ENCODE results near the gene EPC1.
A peak's percentile ranks its signal among the peaks of the same experiment; 100 is the strongest.
"Not testable (repeated sequence)": the region's sequence is repeated elsewhere in the genome, so short reads cannot be mapped to it uniquely, and the experiment has no call there.

Gene EPC1, protein sequence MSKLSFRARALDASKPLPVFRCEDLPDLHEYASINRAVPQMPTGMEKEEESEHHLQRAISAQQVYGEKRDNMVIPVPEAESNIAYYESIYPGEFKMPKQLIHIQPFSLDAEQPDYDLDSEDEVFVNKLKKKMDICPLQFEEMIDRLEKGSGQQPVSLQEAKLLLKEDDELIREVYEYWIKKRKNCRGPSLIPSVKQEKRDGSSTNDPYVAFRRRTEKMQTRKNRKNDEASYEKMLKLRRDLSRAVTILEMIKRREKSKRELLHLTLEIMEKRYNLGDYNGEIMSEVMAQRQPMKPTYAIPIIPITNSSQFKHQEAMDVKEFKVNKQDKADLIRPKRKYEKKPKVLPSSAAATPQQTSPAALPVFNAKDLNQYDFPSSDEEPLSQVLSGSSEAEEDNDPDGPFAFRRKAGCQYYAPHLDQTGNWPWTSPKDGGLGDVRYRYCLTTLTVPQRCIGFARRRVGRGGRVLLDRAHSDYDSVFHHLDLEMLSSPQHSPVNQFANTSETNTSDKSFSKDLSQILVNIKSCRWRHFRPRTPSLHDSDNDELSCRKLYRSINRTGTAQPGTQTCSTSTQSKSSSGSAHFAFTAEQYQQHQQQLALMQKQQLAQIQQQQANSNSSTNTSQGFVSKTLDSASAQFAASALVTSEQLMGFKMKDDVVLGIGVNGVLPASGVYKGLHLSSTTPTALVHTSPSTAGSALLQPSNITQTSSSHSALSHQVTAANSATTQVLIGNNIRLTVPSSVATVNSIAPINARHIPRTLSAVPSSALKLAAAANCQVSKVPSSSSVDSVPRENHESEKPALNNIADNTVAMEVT

DNA sequence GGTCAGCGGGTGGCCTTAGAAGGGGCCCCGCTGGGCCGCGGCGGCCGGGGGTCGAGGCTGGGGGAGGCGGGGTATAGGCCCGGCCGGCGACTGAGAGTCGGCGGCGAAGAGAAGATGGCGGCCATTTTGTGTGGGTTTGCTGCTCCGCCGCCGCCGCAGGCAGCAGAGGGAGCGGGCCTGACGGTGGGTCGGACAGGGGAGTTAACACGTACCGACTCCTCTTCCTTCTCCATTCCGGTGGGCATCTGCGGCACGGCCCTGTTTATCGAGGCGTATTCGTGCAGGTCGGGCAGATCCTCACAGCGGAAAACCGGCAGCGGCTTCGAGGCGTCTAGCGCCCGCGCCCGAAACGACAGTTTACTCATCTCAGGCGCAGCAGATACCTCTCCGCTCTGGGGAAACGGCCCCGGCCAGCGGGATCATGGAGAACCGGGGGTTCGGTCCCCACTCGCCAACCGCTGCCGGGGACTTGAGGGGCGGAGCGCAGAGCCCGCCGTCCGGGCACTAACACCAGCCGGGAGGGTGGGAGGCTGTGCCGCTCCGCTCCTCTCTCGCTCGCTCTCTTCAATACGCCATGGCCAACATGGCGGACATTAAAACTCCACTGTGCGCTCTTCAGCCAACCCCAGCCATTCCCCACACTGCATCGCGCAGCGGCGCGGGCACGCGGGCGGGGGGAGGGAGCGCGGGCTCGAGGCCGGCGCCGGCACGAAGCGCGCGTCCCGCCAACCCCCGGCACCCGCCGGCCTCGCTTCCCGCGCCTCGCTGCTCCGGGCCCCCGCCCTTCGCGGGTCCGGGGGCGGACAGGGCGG is at the start of gene EPC1:
Gene EPC1, minus strand, starts transcription at position 608 of the 812 bp plus-strand sequence. Its CDS starts 243 bp downstream, at position 365.
- DNase-seq (ENCODE audit: low read depth in 1 of 2, low spot score in 1 of 2): peak; percentile 73 to 79

DNA sequence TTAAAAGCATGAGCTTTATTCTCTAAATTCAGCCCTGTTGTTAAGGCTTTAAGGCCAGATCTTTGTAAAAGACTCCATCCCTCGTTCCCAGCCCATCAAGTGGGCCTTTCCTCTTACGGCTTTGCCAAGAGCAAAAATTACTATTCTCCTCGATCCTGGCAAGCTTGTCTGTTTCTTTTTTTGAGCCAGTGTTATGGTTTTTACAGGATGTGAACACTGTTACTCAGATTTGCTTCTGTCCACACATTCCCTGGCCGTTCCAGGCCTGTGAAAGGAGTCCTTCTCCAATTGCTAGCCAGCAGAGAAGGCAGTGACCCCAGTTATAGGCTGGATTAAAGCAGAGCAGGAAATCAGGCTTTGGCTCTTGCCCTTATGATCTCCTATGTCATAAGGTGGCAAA is 47.0 kb upstream of the EPC1 start:
- no peak for DNase-seq (ENCODE audit: low read depth in 1 of 2, low spot score in 1 of 2)

DNA sequence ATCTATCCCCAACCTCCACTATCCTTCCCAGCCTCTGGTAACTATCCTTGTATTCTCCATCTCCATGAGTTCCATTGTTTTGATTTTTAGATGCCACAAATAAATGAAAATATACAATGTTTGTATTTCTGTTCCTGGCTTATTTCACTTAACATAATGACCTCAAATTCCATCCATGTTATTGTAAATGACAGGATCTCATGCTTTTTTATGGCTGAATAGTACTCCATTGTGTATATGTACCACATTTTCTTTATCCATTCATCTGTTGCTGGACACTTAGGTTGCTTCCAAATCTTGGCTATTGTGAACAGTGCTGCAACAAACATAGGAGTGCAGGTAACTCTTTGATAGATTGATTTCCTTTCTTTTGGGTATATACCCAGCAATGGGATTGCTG is 45.3 kb upstream of the EPC1 start:
- DNase-seq (ENCODE audit: low read depth in 1 of 2, low spot score in 1 of 2): not testable (repeated sequence)

DNA sequence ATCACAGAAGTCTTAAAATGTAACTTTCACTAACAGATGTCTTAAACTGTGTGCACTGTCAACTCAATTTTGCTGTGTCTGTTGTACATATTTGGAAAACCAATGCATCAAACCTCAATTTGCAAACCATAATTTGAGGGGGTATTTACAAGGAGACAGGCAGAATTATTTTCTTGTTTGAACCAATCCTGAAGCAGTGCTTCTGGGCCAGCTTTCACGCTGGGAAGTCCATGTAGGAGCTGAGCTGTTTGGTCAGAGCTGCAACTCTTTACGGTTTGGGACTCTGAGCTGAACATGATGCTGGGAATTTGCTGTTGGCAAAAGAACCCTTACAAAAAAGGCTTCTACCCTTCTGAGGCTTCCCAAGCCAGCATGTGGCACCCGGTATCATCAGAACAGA is 43.2 kb upstream of the EPC1 start:
- DNase-seq (ENCODE audit: low read depth in 1 of 2, low spot score in 1 of 2): no peak

DNA sequence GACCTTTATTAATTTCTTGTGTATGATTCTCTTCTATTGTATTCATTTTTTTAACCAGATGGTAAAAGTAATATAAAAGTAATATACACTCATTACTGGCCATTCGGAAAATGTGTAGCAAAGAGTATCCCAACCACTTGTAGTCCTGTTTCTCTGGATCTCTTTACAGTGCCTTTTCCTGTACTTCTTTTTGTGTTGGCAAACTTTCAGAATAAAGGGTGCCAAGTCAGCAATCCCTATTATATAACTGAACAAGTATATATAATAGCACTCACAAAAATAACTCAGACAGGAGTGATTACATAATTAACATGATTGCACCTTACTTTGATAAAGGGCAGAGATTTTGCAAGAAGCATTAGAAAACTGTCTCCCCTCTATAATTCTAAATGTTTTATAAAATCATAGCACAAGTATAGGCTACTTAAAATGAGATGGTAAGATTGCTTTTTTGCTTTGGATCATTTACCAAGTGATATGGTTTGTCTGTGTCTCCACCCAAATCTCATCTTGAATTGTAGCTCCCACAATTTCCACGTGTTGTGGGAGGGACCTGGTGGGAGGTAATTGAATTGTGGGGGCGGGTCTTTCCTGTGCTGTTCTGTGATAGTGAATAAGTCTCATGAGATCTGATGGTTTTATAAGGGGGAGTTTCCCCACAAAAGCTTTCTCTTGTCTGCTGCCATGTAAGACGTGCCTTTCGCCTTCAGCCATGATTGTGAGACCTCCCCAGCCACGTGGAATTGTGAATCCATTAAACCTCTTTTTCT is 41.5 kb upstream of the EPC1 start:
- DNase-seq (ENCODE audit: low read depth in 1 of 2, low spot score in 1 of 2): no peak

DNA sequence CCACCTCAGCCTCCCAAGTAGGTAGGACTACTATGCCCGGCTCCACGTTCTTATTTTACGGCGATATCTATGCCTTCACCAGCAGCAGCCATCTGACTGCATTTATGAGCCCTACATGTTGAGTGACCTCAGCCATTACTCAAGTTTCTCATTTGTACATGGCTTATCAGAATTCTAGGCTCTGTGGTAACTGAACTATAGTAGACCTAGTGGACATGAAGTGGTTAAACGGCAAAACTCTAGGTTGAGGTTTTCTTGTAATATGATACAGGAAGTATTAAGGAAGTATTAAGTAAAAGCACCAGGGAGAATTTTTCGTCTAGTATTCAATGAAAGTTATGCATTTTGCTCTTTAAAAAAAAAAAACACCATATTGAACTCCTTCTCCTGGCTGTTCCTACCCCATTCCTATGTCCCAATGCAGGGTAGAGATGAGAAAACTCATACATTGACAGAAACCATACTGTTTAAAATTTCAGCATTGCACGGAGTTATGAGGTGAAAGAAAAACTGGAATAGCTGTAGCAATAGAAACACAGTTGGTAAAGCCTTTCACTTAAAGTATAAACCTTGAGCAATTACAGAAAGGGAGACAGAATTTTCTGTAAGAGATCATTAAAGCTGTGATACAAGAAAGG is 39.8 kb upstream of the EPC1 start:
- DNase-seq (ENCODE audit: low read depth in 1 of 2, low spot score in 1 of 2): no peak

DNA sequence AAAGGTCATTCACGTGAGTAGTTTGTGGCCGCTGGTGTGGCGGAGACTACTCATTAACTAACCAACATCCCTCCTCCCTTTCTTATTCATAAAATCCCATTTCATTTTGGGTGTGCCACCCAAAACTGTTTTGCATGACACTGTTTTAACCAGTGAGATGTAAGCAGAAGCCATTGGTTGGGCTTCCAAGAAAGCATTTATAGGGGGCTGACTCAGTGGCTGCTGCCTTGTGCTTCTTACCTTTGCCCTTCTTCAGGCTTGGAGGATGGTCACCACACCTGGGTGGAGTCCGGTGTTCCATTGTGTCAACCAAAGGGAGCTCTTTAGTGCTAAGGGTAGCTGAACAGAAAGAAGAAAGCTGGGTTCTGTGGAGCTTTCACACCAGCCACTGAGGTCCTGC is 37.2 kb upstream of the EPC1 start:
- no peak for DNase-seq (ENCODE audit: low read depth in 1 of 2, low spot score in 1 of 2)

DNA sequence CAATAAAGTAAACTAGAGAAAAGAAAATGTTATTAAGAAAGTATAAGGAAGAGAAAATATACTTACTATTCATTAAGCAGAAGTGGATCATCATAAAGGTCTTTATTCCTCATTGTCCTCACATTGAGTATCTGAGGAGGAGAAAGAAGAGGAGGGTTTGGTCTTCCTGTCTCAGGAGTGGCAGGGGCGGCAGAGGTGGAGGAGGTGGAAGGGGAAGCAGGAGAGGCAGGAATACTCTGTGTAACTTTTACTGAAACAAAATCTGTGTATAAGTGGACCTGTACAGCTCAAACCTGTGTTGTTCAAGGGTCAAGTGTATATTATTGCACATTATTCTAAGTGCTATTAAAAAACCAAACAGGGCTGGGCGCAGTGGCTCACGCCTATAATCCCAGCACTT is 34.2 kb upstream of the EPC1 start:
- DNase-seq (ENCODE audit: low read depth in 1 of 2, low spot score in 1 of 2): no peak

DNA sequence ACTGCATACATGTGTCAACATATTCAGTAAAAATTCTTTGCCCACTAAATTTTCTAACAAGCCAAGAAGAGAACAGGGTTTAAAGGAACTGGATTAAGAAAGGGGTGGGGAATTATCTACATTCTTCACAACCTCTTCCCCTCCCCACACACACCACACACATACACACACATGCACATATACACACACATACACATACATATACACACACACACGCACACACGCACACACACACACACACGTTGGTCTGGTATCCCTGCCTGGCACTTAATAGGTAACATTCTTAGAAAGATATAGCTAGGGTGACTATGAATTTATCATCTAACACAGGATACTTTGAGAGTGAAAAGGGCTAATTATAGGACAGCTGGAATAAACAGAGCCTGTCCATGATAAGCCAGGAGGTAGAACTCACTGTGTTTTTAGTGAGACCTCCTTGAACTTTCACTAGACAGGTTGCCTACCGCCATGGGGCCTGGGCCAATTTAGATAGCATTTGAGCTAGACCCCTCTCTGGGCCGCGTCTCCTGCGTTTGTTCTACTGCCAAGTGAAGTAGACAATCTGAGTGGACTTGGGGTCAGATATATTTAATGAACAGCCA is 33.1 kb upstream of the EPC1 start:
- no peak for DNase-seq (ENCODE audit: low read depth in 1 of 2, low spot score in 1 of 2)

DNA sequence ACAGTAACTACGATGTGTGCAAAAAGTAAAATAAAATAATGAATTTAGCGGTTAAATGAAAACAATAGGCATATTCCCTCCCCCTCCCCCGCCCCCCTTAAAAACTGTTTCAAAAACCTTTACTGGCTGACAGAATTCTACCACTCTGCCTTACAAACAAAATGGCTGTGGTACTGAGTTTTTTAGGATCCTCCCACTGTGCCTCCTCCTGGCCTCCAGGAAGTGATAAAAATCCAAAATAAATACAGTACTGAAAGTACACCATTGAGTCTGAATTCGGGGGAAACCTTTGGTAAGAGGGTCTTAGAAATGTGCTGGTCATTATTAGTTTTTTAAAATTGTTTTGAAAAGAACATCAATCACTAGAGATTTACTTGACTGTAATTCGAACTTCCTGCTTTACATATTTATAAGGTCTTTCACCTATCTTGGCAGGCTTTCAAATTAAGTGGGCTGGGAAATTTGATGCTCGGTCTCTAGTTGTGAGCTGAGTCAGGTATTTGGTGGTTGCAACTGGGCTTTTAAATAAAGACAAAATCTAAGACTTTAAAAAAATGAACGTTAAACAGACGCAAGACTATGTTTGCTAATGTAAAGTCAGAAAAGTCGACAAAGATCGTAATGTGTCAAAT is 32.5 kb upstream of the EPC1 start:
- DNase-seq (ENCODE audit: low read depth in 1 of 2, low spot score in 1 of 2): no peak

DNA sequence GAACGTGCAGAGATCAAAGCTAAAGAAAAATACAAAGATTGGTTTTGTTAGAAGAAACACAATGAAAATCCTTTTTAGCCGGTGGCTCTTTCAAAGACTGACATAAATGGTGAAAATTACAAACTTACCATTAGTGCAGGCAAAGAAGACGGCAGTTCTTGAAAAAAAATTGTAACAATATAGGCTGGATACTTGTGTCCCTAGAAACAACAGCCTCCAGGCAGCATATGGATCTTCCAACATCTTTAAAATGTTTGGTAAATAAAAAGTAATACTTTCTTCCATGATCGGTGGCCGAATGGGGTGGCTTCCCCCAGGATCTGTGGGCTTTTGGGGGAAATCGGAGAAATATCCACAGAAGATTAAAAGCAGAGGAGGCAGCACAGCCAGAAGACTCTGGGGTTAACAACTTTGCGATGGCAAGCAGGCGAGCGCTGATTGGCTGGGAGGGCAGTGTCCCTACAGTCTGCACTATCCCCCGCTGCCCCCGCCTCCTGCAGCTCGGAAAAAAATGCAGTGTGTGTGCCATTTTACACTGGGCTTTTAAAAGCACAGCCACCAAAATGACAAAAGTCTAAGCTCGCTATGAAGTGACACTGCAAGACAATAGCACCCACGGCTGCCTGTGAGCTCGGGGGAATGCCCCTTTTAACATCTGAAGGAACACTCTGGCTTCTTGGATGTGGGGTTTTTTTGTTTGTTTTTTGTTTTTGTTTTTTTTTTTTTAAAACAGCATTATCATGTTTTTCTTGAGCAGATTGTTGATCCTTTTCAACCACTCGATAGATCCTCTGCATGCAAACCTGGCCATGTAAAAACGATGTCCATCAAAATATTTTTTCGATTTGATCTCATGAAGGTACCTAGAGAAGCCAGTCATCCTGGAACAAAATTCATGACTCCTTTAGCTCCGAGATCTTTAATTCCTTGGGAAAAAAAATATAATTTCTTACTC is 31.7 kb upstream of the EPC1 start:
- peak; percentile 62 to 85 for DNase-seq (ENCODE audit: low read depth in 1 of 2, low spot score in 1 of 2)

DNA sequence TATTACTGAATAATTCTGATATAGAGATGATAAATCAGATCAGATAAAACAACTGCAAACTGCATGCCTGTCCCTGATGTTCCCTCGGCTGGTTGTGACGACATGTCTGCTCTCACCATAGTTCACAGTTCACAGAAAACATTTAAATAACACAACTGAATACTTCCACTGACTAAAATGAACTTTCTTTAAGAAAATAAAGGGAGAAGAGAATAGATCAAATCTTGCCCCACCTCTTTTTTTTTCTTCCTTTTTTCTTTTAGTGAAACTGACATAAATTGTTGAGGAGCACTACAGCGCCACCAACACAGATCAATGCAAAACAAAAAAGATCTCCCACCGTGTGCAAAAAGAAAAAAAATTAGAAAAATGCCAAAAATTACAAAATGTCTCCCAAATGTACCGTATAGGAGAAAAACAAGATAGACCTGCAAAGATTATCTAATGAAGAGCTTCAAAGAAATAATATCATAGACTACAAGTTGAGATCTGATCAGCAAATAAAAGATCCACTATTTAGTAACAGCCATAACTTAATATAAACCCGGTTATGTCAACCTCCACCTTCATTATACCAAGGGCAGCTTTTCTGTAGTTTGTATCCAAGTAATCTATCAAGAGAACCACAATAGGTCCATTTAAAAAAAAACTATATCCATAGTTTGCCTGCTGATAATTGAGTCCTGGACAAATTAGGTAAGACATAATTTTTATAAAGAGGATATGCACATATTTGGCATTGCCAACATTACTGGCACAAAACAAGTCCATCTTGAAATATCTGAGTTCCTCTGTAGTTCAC is 30.7 kb upstream of the EPC1 start:
- DNase-seq (ENCODE audit: low read depth in 1 of 2, low spot score in 1 of 2): no peak

DNA sequence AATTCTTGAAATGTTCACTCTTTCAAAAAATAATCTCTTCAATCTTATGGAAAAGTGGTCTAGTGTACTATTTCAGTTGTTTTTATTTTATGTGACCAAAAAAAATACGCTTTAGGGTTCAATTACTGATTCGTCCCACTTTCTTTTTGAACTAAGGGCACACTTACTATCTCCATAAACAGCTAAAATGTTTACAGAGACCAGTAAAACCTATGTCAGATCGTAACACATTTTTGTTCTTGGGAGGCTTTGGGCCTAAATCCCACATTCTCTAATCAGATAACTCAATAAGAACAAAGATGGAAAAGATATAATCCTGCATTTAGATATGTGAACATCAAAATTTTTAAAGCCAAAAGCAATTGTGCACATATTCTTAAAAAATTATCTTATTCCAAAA is 29.8 kb upstream of the EPC1 start:
- no peak for DNase-seq (ENCODE audit: low read depth in 1 of 2, low spot score in 1 of 2)

DNA sequence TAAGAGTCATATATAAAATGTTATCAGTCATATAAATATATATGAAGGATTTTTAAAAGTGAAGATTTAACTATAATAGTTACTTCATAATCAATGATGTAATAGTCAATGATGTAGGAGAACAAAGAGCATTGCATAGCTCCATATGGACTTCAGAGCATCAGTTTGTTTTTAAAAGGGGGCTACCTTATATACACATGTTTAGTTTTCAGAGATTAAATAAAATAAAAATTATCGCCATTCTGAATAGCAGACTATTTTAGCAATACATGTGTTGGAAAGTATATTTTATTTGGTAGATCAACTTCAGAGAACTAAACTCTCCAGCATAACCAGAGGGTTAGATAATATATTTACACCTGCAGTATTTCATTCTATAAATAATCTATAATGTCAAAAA is 29.1 kb upstream of the EPC1 start:
- no peak for DNase-seq (ENCODE audit: low read depth in 1 of 2, low spot score in 1 of 2)

DNA sequence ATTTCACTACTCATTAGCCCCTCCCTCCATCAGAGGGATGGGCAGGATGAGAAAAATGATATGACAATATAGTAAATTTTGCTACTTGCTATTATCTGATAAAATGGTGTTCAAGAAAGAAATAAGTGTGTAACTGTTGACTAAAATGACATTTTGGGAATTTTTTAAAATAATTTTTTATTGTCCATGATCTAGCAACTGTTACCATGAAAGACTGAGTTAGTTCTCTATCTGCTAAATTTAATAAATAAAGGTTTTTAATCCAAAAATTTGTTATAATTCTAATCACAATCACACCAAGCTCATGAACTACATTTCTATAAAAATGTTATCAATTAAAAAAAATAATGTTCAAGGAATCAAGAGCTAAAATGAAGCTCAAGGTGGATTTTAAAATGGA is 28.7 kb upstream of the EPC1 start:
- no peak for DNase-seq (ENCODE audit: low read depth in 1 of 2, low spot score in 1 of 2)

DNA sequence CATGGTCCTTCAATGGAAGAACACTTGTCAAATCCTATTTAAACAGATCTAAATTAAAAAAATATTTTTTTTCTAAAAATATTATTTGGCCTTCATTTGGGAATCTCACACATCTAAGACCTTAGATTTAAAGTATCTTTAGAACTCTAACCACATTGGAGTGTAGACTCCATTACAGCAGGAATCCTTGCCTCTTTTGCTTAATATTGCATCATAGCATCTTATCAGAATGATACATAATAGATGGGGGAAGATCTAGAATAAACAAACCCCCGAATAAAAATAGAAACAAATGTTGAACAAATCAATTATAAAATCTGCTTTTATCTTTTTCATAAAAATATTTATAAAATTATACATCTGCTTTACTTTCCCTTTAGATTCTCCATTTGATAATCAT is 27.6 kb upstream of the EPC1 start:
- DNase-seq (ENCODE audit: low read depth in 1 of 2, low spot score in 1 of 2): no peak

DNA sequence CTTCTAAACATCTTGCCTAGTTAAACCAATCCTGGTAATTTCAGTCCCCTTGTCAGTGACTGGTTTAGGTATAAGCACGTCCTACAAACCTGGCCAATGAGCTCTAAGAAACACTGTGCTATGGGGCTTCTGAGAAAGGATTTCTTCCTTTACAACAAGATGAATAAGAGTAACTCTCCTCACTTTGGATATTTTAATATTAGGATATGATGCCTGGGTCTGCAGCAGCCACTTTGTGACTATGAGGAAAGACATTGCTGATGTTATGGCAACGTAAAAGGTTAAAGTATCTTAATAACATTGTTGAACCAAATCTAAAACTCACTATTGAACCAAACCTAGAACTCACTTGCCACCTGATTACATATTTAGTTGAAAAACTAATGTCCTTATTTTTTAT is 26.5 kb upstream of the EPC1 start:
- DNase-seq (ENCODE audit: low read depth in 1 of 2, low spot score in 1 of 2): no peak

DNA sequence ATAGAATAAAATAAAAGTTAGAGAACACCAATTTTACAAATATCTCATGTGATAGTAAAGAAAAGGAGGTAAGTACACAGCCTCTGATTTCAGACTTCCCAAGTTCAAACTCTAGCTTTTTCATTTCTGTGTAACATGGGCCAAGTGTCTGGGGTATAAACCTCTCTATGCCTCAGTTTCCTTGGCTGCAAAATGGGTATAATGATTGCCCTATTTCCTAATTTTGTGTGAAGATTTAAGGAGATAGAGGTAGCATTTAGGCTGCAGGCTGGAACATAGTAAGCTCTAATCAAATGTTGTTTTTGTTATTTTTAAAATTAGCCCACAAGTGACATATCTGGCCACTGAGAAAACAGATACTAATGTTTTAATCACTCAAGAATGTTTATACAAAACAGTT is 26.1 kb upstream of the EPC1 start:
- no peak for DNase-seq (ENCODE audit: low read depth in 1 of 2, low spot score in 1 of 2)

Measured in activated CD4-positive, alpha-beta T cell treated with anti-CD3 and anti-CD28 coated beads, Interleukin-2, amount 50 U/mL, for 24 hours (primary cell).